Effector memory CD4-positive, alpha-beta T cell (primary cell): ENCODE results near the gene AGAP2.

Experiments
- DNase-seq, 3 donors: peaks; one replicate each; pipeline ENCODE4 v3.0.0-alpha.2; 2020
- H3K27ac ChIP-seq: 2 replicates; pipeline ENCODE4 v1.7.0; 2013; ENCODE audit warnings: mild to moderate bottlenecking, low read length, moderate library complexity; ENCODE audit not compliant: insufficient read depth, poor library complexity, severe bottlenecking
- H3K27me3 ChIP-seq: replicated peaks from 2 replicates; pipeline ENCODE4 v1.7.0; 2013; ENCODE audit warnings: mild to moderate bottlenecking, low read length; ENCODE audit not compliant: insufficient read depth, control insufficient read depth, poor library complexity, severe bottlenecking
- H3K36me3 ChIP-seq: 2 replicates; pipeline ENCODE4 v1.7.0; 2013; ENCODE audit warnings: mild to moderate bottlenecking, low read length, moderate library complexity; ENCODE audit not compliant: control insufficient read depth, insufficient read depth
- H3K4me1 ChIP-seq: 2 replicates; pipeline ENCODE4 v1.7.0; 2013; ENCODE audit warnings: low read length, mild to moderate bottlenecking; ENCODE audit not compliant: control insufficient read depth, insufficient read depth, poor library complexity, severe bottlenecking
- H3K4me3 ChIP-seq: 2 replicates; pipeline ENCODE4 v1.7.0; 2013; ENCODE audit warnings: low read length, low read depth, mild to moderate bottlenecking; ENCODE audit not compliant: insufficient read depth, poor library complexity, severe bottlenecking
- H3K9me3 ChIP-seq: 2 replicates; pipeline ENCODE4 v1.7.0; 2013; ENCODE audit warnings: mild to moderate bottlenecking, low read length, moderate library complexity; ENCODE audit not compliant: control insufficient read depth

Gene AGAP2

DNA sequence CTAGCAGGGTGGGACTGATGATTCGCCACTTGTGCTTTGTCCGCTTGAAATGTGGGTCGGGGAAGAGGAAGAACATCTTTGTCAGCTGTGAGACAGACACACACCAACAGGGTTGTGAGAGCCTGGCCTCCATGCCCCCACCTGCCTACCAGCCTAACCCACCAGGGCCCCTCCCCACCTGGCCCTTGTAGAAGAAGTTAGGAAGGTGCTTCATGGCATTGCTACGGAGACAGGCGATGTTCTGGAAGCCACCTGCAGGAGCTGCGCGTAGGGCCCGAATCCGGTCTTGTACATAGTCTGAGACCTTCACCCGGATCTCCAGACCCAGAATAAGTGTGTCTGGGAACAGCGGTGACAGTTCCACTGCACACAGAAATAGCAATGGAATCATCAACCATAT is 31.1 kb upstream of the AGAP2 start:
- peaks cover 27% of the 10 kb centered on the region for H3K4me1 ChIP-seq
- DNase-seq, result no peak

DNA sequence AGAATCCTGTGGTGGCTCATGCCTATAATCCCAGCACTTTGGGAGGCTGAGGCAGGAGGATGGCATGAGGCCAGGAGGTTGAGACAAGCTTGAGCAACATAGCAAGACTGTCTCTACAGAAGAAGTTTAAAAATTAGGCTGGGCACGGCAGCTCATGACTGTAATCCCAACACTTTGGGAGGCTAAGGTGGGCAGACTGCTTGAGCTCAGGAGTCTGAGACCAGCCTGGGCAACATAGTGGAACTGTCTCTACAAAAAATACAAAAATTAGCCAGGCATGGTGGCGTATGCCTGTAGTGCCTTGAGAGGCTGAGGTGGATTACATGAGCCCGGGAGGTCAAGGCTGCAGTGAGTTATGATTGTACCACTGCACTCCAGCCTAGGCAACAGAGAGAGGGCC is 29.3 kb upstream of the AGAP2 start:
- no peak overlapping the region for H3K27ac ChIP-seq
- DNase-seq, result no peak
- H3K9me3 ChIP-seq, result no peaks in the 10 kb centered on the region
- H3K4me3 ChIP-seq, result no peak overlapping the region
- H3K27me3 ChIP-seq, result peaks cover 19% of the 10 kb centered on the region
- H3K4me1 ChIP-seq, result peaks cover 31% of the 10 kb centered on the region
- H3K36me3 ChIP-seq, result peaks cover 3% of the 10 kb centered on the region

More for the DNA sequence above, 31.1 kb upstream of the AGAP2 start:
- H3K4me3 ChIP-seq, result no peak overlapping the region
- H3K27me3 ChIP-seq, result peaks cover 14% of the 10 kb centered on the region
- H3K9me3 ChIP-seq, result no peaks in the 10 kb centered on the region
- H3K27ac ChIP-seq, result no peak overlapping the region
- H3K36me3 ChIP-seq, result peaks cover 3% of the 10 kb centered on the region

DNA sequence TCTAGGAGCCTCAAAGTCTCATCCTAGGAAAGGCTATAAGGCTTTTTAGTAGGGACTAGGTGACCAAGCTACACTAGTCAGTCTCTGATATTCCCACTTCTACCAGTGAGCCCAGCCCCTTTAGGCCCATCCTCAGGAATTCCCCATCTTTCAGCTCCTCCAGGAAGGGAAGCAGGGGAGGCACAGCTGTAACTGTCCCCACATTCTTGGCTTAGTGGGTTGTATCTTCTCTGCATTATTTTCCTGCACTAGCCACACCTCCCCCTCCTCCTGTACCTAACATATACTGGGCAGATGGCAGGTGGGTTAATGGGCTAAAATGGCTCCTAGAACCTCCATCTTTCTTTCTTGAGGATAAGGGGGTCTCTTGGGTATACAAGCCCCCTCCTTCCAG is 28.8 kb upstream of the AGAP2 start:
- H3K27ac ChIP-seq, result no peak overlapping the region
- H3K9me3 ChIP-seq, result no peaks in the 10 kb centered on the region
- H3K27me3 ChIP-seq, result peaks cover 19% of the 10 kb centered on the region
- H3K4me3 ChIP-seq, result no peak overlapping the region
- DNase-seq, result no peak
- H3K36me3 ChIP-seq, result peaks cover 3% of the 10 kb centered on the region
- peaks cover 29% of the 10 kb centered on the region for H3K4me1 ChIP-seq

DNA sequence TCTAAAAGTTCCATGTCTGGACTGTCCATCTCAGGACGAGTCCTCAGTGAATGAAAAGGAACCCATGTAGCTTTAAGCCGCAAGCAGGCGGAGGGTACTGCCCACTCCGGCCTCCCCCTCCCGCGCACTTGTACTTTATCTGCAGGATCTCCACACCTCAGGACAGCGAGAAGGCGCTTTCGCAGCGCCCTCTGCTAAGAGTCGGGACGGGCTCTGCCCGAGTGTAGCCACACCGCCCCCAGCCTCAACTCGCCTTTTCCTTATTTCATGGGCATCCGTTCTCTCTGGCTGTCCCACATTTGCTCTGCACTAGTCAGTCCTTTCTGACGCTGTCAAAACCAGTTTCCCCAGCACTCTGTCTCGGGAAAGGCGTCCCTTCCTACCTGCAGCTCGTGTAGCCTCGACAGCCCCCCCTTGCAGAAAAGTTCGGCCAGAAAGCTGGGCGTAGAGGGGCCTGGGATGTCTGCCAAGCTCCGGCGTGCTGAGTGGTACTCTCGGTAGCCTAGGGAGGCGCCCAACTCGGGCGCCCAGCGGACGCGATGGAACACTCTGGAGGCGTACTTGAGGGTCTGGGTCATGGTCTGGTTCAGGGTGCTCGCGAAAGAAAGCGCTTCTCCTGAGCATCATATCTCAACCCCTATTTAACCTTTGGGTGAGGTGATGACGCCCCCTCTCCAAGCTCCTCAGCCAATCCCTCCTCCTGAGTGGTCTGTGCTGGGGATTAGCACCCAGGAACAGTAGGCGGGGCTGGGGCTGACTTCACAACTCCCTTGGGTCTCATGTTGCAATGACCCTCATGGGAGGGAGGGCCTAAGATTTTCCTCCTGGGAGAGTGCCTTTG is 28.1 kb upstream of the AGAP2 start, which contains the start of gene CYP27B1:
Gene CYP27B1 (minus strand): TSS at position 615 of the 841 bp plus-strand sequence. CDS start 37 bp downstream, at position 578.
- peaks cover 3% of the 10 kb centered on the region for H3K36me3 ChIP-seq
- H3K4me1 ChIP-seq, result peaks cover 29% of the 10 kb centered on the region
- no peak within 1 kb of the TSS for H3K27ac ChIP-seq
- peaks cover 19% of the 10 kb centered on the region for H3K27me3 ChIP-seq
- peak within 1 kb of the TSS; percentile 68 for H3K4me3 ChIP-seq
- H3K9me3 ChIP-seq, result no peaks in the 10 kb centered on the region
- DNase-seq, result no peak

DNA sequence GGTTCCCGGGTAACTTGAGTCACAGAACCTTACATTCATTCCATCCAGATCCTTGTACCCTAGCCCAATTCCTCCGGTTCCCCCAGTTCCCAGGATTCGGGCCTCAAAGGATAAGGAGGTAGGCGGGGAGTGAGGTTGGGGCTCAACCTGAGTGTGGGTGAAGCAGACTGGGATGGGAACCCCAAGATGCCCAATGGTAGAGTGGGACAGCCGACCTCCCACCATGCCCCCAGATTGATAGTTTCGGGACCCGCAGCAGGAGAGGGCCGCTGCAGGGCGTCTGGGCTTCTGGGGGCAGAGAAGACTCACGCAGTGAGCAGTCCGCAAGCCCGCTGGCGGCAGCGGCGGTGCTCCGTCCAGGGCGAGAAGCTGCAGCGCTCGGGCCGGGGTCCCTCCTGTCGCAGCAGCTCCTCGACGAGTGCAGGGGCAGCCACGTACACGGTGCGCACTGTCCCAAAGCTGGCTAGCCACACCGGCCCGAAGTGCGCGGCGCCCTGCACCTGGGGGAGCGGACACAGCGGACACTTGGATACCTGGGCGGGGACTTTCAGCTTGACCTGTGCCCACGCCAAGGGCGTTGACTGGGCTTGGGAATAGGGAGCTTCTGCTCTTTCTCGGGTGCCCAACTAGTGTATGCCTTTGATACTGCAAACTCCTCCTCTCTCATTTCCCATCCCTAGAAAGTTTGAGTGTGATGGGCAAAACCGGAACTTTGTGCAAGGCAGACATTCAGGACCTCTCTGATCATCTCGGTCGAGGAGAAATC is 27.3 kb upstream of the AGAP2 start:
- Histone ChIP-seq H3K27me3 (peaks cover 19% of the 10 kb centered on the region), H3K36me3 (peaks cover 3% of the 10 kb centered on the region), H3K4me1 (peaks cover 29% of the 10 kb centered on the region), H3K9me3 (no peaks in the 10 kb centered on the region), H3K27ac (no peak overlapping the region), H3K4me3 (peak overlapping the region; percentile 68)
- no peak for DNase-seq

DNA sequence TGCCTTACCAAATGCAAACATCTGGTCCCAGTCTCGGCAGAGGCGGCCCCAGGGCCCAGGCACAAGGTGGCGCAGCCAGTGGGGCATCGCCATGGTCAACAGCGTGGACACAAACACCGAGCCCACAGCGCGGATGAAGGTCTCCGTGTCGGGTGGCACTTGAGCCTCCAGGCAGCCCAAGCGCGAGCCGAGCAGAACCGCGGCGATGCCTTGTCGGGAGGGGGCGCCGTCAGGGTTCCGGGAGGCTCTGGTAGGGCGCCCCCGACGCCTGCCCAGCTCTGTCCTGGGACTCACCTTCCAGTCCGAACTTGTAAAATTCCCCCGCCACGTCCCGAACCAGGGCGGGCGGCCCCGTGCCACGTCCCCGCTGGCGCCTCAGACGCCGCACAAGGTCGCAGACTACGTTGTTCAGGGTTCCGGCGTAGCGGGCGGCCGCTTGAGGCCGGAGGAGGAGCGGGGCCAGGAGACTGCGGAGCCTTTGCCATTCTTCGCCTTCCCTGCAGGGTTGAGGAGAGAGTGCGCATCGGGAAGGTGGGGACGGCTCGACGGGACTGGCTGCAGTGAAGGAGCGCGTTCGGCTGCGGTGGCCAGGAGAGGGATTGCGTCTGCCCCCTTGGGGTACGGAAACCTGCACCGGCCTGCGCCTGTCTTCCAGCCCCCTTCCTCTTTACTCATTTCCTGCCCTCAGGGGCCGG is 26.6 kb upstream of the AGAP2 start:
- Histone ChIP-seq H3K27me3 (peaks cover 19% of the 10 kb centered on the region), H3K27ac (peak overlapping the region; percentile 7), H3K36me3 (peaks cover 3% of the 10 kb centered on the region), H3K4me3 (peak overlapping the region; percentile 68), H3K4me1 (peaks cover 29% of the 10 kb centered on the region), H3K9me3 (no peaks in the 10 kb centered on the region)
- peak in 1 of 3 donors; percentile 13 for DNase-seq

DNA sequence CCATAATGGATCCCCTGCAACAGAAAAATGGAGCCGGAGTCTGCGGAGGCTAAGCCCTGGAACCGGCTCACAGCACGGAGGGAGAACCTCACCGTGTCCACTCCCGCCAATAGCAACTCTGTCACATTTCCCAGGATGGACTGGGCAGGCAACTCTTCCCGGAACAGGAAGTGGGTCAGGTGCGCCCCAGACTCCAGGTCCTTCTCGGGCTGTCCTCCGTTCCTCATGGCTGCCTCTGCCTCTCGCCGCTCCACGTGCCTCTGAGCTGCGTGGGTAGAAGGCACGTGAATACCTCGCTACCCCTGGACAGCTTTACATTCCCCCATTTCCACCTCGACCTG is 26.1 kb upstream of the AGAP2 start:
- peaks cover 1% of the 10 kb centered on the region for H3K36me3 ChIP-seq
- DNase-seq, result no peak
- peaks cover 19% of the 10 kb centered on the region for H3K27me3 ChIP-seq
- H3K4me1 ChIP-seq, result peaks cover 29% of the 10 kb centered on the region
- peak overlapping the region; percentile 7 for H3K27ac ChIP-seq
- H3K9me3 ChIP-seq, result no peaks in the 10 kb centered on the region
- H3K4me3 ChIP-seq, result peak overlapping the region; percentile 68

DNA sequence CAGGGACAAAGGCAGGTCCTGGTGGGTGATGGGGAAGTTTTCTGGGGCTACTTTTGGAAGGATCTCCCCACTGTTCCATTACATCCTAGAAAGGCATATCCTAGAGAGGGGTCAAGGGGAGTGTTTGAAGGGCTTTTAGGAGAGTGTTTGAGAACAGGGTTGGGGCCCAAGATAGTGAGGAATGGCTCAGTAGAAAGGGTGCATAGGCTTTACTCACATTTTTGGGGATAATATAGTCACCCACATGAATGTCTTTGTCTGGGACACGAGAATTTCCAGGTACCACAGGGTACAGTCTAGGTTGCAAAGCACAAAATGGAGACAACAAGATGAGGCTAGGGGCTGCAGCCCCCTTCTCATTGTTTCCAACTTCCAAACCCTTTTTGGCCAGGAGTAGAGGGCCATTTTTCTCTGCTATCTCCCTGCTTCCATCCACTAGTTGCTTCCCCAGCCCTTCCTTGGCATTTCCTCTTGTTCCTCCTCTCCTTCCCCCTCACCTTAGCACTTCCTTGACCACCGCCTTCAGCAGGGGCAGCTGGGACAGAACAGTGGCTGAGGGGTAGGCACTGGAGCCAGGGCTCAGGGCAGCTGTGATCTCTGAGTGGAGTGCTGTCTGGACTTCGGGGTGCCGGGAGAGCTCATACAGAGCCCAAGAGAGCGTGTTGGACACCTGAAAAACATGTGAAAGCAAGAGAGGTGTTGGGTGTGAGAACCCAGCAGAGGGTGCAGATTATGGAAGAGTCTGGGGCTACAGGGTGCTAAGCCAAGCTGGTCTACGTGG is 25.5 kb upstream of the AGAP2 start:
- Histone ChIP-seq H3K36me3 (peaks cover 1% of the 10 kb centered on the region), H3K27me3 (peaks cover 19% of the 10 kb centered on the region), H3K9me3 (no peaks in the 10 kb centered on the region), H3K4me3 (peak overlapping the region; percentile 68), H3K4me1 (peaks cover 29% of the 10 kb centered on the region), H3K27ac (no peak overlapping the region)
- DNase-seq, result no peak

DNA sequence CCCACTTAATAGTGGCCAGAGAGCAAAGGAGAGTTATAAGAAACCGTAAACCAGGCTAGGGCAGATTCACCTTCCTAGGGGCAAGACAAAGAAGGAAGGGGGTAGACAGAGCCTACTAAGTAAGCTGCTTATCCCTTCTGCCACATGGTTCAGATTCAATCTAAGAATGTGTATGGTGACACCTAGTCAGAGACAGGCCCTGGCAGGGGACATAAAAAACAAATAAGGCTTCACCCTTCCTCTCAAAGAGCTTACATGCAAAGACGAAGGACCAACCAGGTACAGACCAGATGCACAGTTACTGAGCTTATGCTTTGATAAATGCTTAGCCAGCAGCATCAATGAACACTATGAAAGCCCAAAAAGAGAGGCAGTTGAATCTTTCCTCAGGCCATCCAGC is 23.9 kb upstream of the AGAP2 start:
- H3K4me1 ChIP-seq, result peaks cover 29% of the 10 kb centered on the region
- no peak for DNase-seq
- H3K27ac ChIP-seq, result no peak overlapping the region
- H3K4me3 ChIP-seq, result no peak overlapping the region
- H3K36me3 ChIP-seq, result peaks cover 16% of the 10 kb centered on the region
- H3K9me3 ChIP-seq, result no peaks in the 10 kb centered on the region
- peaks cover 19% of the 10 kb centered on the region for H3K27me3 ChIP-seq
